ENCODE results near the gene ZBTB40.

ZBTB40 gene

GRCh38 chr1:22533244-22533895 is 81.7 kb downstream of the ZBTB40 start:
- Histone ChIP-seq H3K9me3 (ENCODE audit: control insufficient read depth, insufficient read depth, low read length) (no peaks in the 10 kb centered on the region), H3K27ac (ENCODE audit: low read depth, low read length) (no peak overlapping the region), H3K4me1 (ENCODE audit: control insufficient read depth, insufficient read depth, low read length) (no peaks in the 10 kb centered on the region), H3K36me3 (ENCODE audit: control insufficient read depth, insufficient read depth, low read length) (no peaks in the 10 kb centered on the region), H3K4me3 (ENCODE audit: low read depth, low read length) (no peak overlapping the region), H3K9ac (ENCODE audit: low read depth, low read length) (no peak overlapping the region), H3K27me3 (ENCODE audit: control insufficient read depth, insufficient read depth, low read length) (no peaks in the 10 kb centered on the region)

GRCh38 chr1:22534951-22535350 is 83.3 kb downstream of the ZBTB40 start:
- Histone ChIP-seq H3K27me3 (ENCODE audit: control insufficient read depth, insufficient read depth, low read length) (no peaks in the 10 kb centered on the region), H3K9ac (ENCODE audit: low read depth, low read length) (no peak overlapping the region)

GRCh38 chr1:22535399-22535798 is 83.7 kb downstream of the ZBTB40 start:
- Histone ChIP-seq H3K9me3 (ENCODE audit: control insufficient read depth, insufficient read depth, low read length) (no peaks in the 10 kb centered on the region), H3K27ac (ENCODE audit: low read depth, low read length) (no peak overlapping the region), H3K9ac (ENCODE audit: low read depth, low read length) (no peak overlapping the region), H3K4me3 (ENCODE audit: low read depth, low read length) (no peak overlapping the region), H3K36me3 (ENCODE audit: control insufficient read depth, insufficient read depth, low read length) (no peaks in the 10 kb centered on the region), H3K4me1 (ENCODE audit: control insufficient read depth, insufficient read depth, low read length) (no peaks in the 10 kb centered on the region), H3K27me3 (ENCODE audit: control insufficient read depth, insufficient read depth, low read length) (no peaks in the 10 kb centered on the region)

More at GRCh38 chr1:22534951-22535350, 83.3 kb downstream of the ZBTB40 start:
- H3K9me3 ChIP-seq (ENCODE audit: control insufficient read depth, insufficient read depth, low read length): no peaks in the 10 kb centered on the region
- no peaks in the 10 kb centered on the region for H3K36me3 ChIP-seq (ENCODE audit: control insufficient read depth, insufficient read depth, low read length)
- no peak overlapping the region for H3K27ac ChIP-seq (ENCODE audit: low read depth, low read length)
- no peak overlapping the region for H3K4me3 ChIP-seq (ENCODE audit: low read depth, low read length)
- no peaks in the 10 kb centered on the region for H3K4me1 ChIP-seq (ENCODE audit: control insufficient read depth, insufficient read depth, low read length)

- H3K9ac ChIP-seq (ENCODE audit: low read depth, low read length): no peak overlapping the region
- no peaks in the 10 kb centered on the region for H3K4me1 ChIP-seq (ENCODE audit: control insufficient read depth, insufficient read depth, low read length)
- H3K27ac ChIP-seq (ENCODE audit: low read depth, low read length): no peak overlapping the region
- H3K9me3 ChIP-seq (ENCODE audit: control insufficient read depth, insufficient read depth, low read length): no peaks in the 10 kb centered on the region
- H3K36me3 ChIP-seq (ENCODE audit: control insufficient read depth, insufficient read depth, low read length): no peaks in the 10 kb centered on the region
- no peak overlapping the region for H3K4me3 ChIP-seq (ENCODE audit: low read depth, low read length)
- no peaks in the 10 kb centered on the region for H3K27me3 ChIP-seq (ENCODE audit: control insufficient read depth, insufficient read depth, low read length)
Observed at GRCh38 chr1:22536506-22536905, 84.9 kb downstream of the ZBTB40 start.

- Histone ChIP-seq H3K9ac (ENCODE audit: low read depth, low read length) (no peak overlapping the region), H3K9me3 (ENCODE audit: control insufficient read depth, insufficient read depth, low read length) (no peaks in the 10 kb centered on the region), H3K27ac (ENCODE audit: low read depth, low read length) (no peak overlapping the region), H3K4me1 (ENCODE audit: control insufficient read depth, insufficient read depth, low read length) (no peaks in the 10 kb centered on the region), H3K36me3 (ENCODE audit: control insufficient read depth, insufficient read depth, low read length) (no peaks in the 10 kb centered on the region), H3K27me3 (ENCODE audit: control insufficient read depth, insufficient read depth, low read length) (no peaks in the 10 kb centered on the region), H3K4me3 (ENCODE audit: low read depth, low read length) (no peak overlapping the region)
Observed at GRCh38 chr1:22537441-22538139, 85.9 kb downstream of the ZBTB40 start.

- Histone ChIP-seq H3K4me1 (ENCODE audit: control insufficient read depth, insufficient read depth, low read length) (no peaks in the 10 kb centered on the region), H3K36me3 (ENCODE audit: control insufficient read depth, insufficient read depth, low read length) (no peaks in the 10 kb centered on the region), H3K9ac (ENCODE audit: low read depth, low read length) (no peak overlapping the region), H3K27ac (ENCODE audit: low read depth, low read length) (no peak overlapping the region), H3K9me3 (ENCODE audit: control insufficient read depth, insufficient read depth, low read length) (no peaks in the 10 kb centered on the region), H3K27me3 (ENCODE audit: control insufficient read depth, insufficient read depth, low read length) (no peaks in the 10 kb centered on the region), H3K4me3 (ENCODE audit: low read depth, low read length) (no peak overlapping the region)
Observed at GRCh38 chr1:22539510-22540118, 88.0 kb downstream of the ZBTB40 start.

- H3K4me3 ChIP-seq (ENCODE audit: low read depth, low read length): no peak overlapping the region
- H3K27ac ChIP-seq (ENCODE audit: low read depth, low read length): no peak overlapping the region
- no peaks in the 10 kb centered on the region for H3K27me3 ChIP-seq (ENCODE audit: control insufficient read depth, insufficient read depth, low read length)
Observed at GRCh38 chr1:22540337-22540736, 88.7 kb downstream of the ZBTB40 start.

GRCh38 chr1:22542886-22543285 is 91.2 kb downstream of the ZBTB40 start:
- no peaks in the 10 kb centered on the region for H3K27me3 ChIP-seq (ENCODE audit: control insufficient read depth, insufficient read depth, low read length)
- no peak overlapping the region for H3K9ac ChIP-seq (ENCODE audit: low read depth, low read length)
- H3K9me3 ChIP-seq (ENCODE audit: control insufficient read depth, insufficient read depth, low read length): no peaks in the 10 kb centered on the region
- H3K36me3 ChIP-seq (ENCODE audit: control insufficient read depth, insufficient read depth, low read length): no peaks in the 10 kb centered on the region
- no peak overlapping the region for H3K4me3 ChIP-seq (ENCODE audit: low read depth, low read length)
- no peaks in the 10 kb centered on the region for H3K4me1 ChIP-seq (ENCODE audit: control insufficient read depth, insufficient read depth, low read length)
- H3K27ac ChIP-seq (ENCODE audit: low read depth, low read length): no peak overlapping the region

More at GRCh38 chr1:22540337-22540736, 88.7 kb downstream of the ZBTB40 start:
- H3K36me3 ChIP-seq (ENCODE audit: control insufficient read depth, insufficient read depth, low read length): no peaks in the 10 kb centered on the region
- no peak overlapping the region for H3K9ac ChIP-seq (ENCODE audit: low read depth, low read length)
- H3K9me3 ChIP-seq (ENCODE audit: control insufficient read depth, insufficient read depth, low read length): no peaks in the 10 kb centered on the region
- no peaks in the 10 kb centered on the region for H3K4me1 ChIP-seq (ENCODE audit: control insufficient read depth, insufficient read depth, low read length)

GRCh38 chr1:22543679-22544078 is 92.0 kb downstream of the ZBTB40 start:
- Histone ChIP-seq H3K27me3 (ENCODE audit: control insufficient read depth, insufficient read depth, low read length) (no peaks in the 10 kb centered on the region), H3K4me3 (ENCODE audit: low read depth, low read length) (no peak overlapping the region), H3K9ac (ENCODE audit: low read depth, low read length) (no peak overlapping the region), H3K36me3 (ENCODE audit: control insufficient read depth, insufficient read depth, low read length) (no peaks in the 10 kb centered on the region), H3K27ac (ENCODE audit: low read depth, low read length) (no peak overlapping the region), H3K4me1 (ENCODE audit: control insufficient read depth, insufficient read depth, low read length) (no peaks in the 10 kb centered on the region), H3K9me3 (ENCODE audit: control insufficient read depth, insufficient read depth, low read length) (no peaks in the 10 kb centered on the region)

GRCh38 chr1:22544606-22545005 is 93.0 kb downstream of the ZBTB40 start:
- no peaks in the 10 kb centered on the region for H3K27me3 ChIP-seq (ENCODE audit: control insufficient read depth, insufficient read depth, low read length)

GRCh38 chr1:22545141-22545540 is 93.5 kb downstream of the ZBTB40 start:
- Histone ChIP-seq H3K4me3 (ENCODE audit: low read depth, low read length) (no peak overlapping the region), H3K4me1 (ENCODE audit: control insufficient read depth, insufficient read depth, low read length) (no peaks in the 10 kb centered on the region), H3K27me3 (ENCODE audit: control insufficient read depth, insufficient read depth, low read length) (no peaks in the 10 kb centered on the region), H3K9me3 (ENCODE audit: control insufficient read depth, insufficient read depth, low read length) (no peaks in the 10 kb centered on the region), H3K9ac (ENCODE audit: low read depth, low read length) (no peak overlapping the region), H3K36me3 (ENCODE audit: control insufficient read depth, insufficient read depth, low read length) (no peaks in the 10 kb centered on the region), H3K27ac (ENCODE audit: low read depth, low read length) (no peak overlapping the region)

More at GRCh38 chr1:22544606-22545005, 93.0 kb downstream of the ZBTB40 start:
- Histone ChIP-seq H3K4me1 (ENCODE audit: control insufficient read depth, insufficient read depth, low read length) (no peaks in the 10 kb centered on the region), H3K36me3 (ENCODE audit: control insufficient read depth, insufficient read depth, low read length) (no peaks in the 10 kb centered on the region), H3K4me3 (ENCODE audit: low read depth, low read length) (no peak overlapping the region), H3K9me3 (ENCODE audit: control insufficient read depth, insufficient read depth, low read length) (no peaks in the 10 kb centered on the region), H3K27ac (ENCODE audit: low read depth, low read length) (no peak overlapping the region), H3K9ac (ENCODE audit: low read depth, low read length) (no peak overlapping the region)
